HG03097 (cell line): ENCODE measurements around the gene TUBAL3.

Source experiments
- ATAC-seq: cut with Tn5 transposase; IDR thresholded peaks from one replicate; pipeline ENCODE4 v1.9.1; 2021; ENCODE audit not compliant: unreplicated experiment, low FRiP score

Gene TUBAL3

GRCh38 chr10:5404208-5405041 lies at the start of gene TUBAL3:
Gene TUBAL3 (minus strand): TSS chr10:5404828. CDS start chr10:5404792, 36 bp downstream.
- ATAC-seq: no peak

- no peak for ATAC-seq
Observed at GRCh38 chr10:5453749-5454489, 49.3 kb upstream of the TUBAL3 start.

- no peak for ATAC-seq
Observed at GRCh38 chr10:5450605-5451384, 46.2 kb upstream of the TUBAL3 start.

- no peak for ATAC-seq
Observed at GRCh38 chr10:5449823-5450222, 45.2 kb upstream of the TUBAL3 start.

- no peak for ATAC-seq
Observed at GRCh38 chr10:5449227-5449626, 44.6 kb upstream of the TUBAL3 start.

- ATAC-seq: no peak
Observed at GRCh38 chr10:5448333-5449001, 43.8 kb upstream of the TUBAL3 start.

GRCh38 chr10:5447611-5448071 lies 43.0 kb upstream of the TUBAL3 start:
- peak; percentile 43 for ATAC-seq

- no peak for ATAC-seq
Observed at GRCh38 chr10:5447056-5447455, 42.4 kb upstream of the TUBAL3 start.

GRCh38 chr10:5446390-5446926 lies 41.8 kb upstream of the TUBAL3 start:
- peak; percentile 44 for ATAC-seq

- no peak for ATAC-seq
Observed at GRCh38 chr10:5445006-5445405, 40.4 kb upstream of the TUBAL3 start.

- ATAC-seq: peak; percentile 56
Observed at GRCh38 chr10:5443429-5443828, 38.8 kb upstream of the TUBAL3 start.

GRCh38 chr10:5442990-5443370 lies 38.4 kb upstream of the TUBAL3 start:
- peak; percentile 30 for ATAC-seq

GRCh38 chr10:5442065-5442989 lies 37.7 kb upstream of the TUBAL3 start:
- no peak for ATAC-seq

- ATAC-seq: no peak
Observed at GRCh38 chr10:5441106-5441505, 36.5 kb upstream of the TUBAL3 start.

- no peak for ATAC-seq
Observed at GRCh38 chr10:5440206-5440605, 35.6 kb upstream of the TUBAL3 start.

- no peak for ATAC-seq
Observed at GRCh38 chr10:5435328-5435727, 30.7 kb upstream of the TUBAL3 start.

GRCh38 chr10:5434017-5434753 lies 29.6 kb upstream of the TUBAL3 start:
- ATAC-seq: no peak

GRCh38 chr10:5433182-5433581 lies 28.6 kb upstream of the TUBAL3 start:
- no peak for ATAC-seq
